ENCODE data around the gene ATN1.
"Not testable (repeated sequence)": the region's sequence is repeated elsewhere in the genome, so short reads cannot be mapped to it uniquely, and the experiment has no call there.

Gene ATN1, protein sequence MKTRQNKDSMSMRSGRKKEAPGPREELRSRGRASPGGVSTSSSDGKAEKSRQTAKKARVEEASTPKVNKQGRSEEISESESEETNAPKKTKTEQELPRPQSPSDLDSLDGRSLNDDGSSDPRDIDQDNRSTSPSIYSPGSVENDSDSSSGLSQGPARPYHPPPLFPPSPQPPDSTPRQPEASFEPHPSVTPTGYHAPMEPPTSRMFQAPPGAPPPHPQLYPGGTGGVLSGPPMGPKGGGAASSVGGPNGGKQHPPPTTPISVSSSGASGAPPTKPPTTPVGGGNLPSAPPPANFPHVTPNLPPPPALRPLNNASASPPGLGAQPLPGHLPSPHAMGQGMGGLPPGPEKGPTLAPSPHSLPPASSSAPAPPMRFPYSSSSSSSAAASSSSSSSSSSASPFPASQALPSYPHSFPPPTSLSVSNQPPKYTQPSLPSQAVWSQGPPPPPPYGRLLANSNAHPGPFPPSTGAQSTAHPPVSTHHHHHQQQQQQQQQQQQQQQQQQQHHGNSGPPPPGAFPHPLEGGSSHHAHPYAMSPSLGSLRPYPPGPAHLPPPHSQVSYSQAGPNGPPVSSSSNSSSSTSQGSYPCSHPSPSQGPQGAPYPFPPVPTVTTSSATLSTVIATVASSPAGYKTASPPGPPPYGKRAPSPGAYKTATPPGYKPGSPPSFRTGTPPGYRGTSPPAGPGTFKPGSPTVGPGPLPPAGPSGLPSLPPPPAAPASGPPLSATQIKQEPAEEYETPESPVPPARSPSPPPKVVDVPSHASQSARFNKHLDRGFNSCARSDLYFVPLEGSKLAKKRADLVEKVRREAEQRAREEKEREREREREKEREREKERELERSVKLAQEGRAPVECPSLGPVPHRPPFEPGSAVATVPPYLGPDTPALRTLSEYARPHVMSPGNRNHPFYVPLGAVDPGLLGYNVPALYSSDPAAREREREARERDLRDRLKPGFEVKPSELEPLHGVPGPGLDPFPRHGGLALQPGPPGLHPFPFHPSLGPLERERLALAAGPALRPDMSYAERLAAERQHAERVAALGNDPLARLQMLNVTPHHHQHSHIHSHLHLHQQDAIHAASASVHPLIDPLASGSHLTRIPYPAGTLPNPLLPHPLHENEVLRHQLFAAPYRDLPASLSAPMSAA (N-terminal part only)
- long read RNA-seq, partial matches to known transcripts, result 0 of 1 reads
- long read RNA-seq, other reads (novel, unspliced or antisense), result 1 of 1 reads

DNA sequence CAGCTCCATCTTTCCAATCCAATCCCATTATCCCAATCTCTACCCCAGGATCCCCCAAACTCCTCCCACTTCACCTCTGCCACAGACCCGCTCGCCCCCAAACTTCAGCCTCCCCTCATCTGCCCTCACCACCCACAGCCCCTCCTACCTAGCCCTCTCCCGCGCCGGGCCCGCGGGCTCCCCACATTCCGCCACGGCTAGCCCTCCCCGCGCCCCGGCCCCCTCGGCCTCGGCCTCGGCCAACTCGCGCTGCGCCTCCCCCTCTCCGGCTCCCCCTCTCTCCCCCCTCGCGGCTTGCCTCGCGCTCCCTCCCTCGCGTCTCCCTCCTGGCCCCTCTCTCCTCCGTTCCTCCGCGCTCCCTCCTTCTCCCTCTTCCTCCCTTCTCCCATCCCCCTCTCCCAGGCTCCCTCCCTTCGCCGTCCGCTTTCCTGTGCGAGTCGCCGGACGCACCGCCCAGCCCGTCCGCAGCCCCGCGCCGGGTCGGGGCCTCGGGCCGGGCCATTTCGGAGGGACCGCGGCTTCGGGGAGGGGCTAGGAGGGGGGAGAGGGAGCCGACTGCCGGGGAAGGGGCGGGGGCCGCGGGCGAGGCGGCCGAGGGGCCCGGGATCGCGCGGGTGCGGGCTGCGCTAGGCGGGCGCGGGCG lies at the start of gene ATN1:
TSS of gene ATN1 (plus strand) at position 581 of the 643 bp plus-strand sequence. CDS start 6,043 bp downstream, outside the sequence.
- Histone ChIP-seq H3K4me3 (replicated peaks; ENCODE audit: insufficient read depth, low read length) (peak within 1 kb of the TSS; percentile 60), H3K27ac (replicated peaks) (no peak within 1 kb of the TSS; the same call in 1 of the 2 replicates), H3K27me3 (ENCODE audit: insufficient read depth, poor library complexity, severe bottlenecking) (no peaks in the 10 kb centered on the region)
- TF ChIP-seq SPI1 (IDR thresholded peaks at IDR 0.05; ENCODE audit: borderline replicate concordance, low read depth), result no peak
- TF ChIP-seq, protein P1, sequence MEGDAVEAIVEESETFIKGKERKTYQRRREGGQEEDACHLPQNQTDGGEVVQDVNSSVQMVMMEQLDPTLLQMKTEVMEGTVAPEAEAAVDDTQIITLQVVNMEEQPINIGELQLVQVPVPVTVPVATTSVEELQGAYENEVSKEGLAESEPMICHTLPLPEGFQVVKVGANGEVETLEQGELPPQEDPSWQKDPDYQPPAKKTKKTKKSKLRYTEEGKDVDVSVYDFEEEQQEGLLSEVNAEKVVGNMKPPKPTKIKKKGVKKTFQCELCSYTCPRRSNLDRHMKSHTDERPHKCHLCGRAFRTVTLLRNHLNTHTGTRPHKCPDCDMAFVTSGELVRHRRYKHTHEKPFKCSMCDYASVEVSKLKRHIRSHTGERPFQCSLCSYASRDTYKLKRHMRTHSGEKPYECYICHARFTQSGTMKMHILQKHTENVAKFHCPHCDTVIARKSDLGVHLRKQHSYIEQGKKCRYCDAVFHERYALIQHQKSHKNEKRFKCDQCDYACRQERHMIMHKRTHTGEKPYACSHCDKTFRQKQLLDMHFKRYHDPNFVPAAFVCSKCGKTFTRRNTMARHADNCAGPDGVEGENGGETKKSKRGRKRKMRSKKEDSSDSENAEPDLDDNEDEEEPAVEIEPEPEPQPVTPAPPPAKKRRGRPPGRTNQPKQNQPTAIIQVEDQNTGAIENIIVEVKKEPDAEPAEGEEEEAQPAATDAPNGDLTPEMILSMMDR (IDR thresholded peaks at IDR 0.05; ENCODE audit: insufficient read depth, low read length), result no peak
- TF ChIP-seq GABPA (IDR thresholded peaks at IDR 0.05; ENCODE audit: low read depth), result no peak
- TF ChIP-seq, protein P2, sequence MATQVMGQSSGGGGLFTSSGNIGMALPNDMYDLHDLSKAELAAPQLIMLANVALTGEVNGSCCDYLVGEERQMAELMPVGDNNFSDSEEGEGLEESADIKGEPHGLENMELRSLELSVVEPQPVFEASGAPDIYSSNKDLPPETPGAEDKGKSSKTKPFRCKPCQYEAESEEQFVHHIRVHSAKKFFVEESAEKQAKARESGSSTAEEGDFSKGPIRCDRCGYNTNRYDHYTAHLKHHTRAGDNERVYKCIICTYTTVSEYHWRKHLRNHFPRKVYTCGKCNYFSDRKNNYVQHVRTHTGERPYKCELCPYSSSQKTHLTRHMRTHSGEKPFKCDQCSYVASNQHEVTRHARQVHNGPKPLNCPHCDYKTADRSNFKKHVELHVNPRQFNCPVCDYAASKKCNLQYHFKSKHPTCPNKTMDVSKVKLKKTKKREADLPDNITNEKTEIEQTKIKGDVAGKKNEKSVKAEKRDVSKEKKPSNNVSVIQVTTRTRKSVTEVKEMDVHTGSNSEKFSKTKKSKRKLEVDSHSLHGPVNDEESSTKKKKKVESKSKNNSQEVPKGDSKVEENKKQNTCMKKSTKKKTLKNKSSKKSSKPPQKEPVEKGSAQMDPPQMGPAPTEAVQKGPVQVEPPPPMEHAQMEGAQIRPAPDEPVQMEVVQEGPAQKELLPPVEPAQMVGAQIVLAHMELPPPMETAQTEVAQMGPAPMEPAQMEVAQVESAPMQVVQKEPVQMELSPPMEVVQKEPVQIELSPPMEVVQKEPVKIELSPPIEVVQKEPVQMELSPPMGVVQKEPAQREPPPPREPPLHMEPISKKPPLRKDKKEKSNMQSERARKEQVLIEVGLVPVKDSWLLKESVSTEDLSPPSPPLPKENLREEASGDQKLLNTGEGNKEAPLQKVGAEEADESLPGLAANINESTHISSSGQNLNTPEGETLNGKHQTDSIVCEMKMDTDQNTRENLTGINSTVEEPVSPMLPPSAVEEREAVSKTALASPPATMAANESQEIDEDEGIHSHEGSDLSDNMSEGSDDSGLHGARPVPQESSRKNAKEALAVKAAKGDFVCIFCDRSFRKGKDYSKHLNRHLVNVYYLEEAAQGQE (IDR thresholded peaks at IDR 0.05; ENCODE audit: insufficient replicate concordance, low read depth), result no peak
- TF ChIP-seq POLR2AphosphoS5 (IDR thresholded peaks at IDR 0.05; ENCODE audit: low read depth), result no peak
- peak in 1 of 2 experiments; percentile 71 for DNase-seq (ENCODE audit: low read depth in 1 of 2, low spot score in 1 of 2)

DNA sequence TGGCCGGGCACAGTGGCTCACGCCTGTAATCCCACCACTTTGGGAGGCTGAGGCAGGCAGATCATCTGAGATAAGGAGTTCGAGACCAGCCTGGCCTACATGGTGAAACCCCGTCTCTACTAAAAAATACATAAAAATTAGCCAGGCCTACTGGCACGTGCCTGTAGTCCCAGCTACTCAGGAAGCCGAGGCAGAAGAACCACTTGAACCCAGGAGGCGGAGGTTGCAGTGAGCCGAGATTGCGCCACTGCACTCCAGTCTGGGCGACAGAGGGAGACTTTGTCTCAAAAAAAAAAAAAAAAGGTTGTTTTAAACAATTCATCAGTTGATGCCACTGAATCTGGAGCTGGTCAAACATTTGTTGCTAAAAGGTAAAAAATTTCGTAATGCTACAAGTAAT lies 47.9 kb upstream of the ATN1 start:
- not testable (repeated sequence) for H3K4me3 ChIP-seq (replicated peaks; ENCODE audit: insufficient read depth, low read length); H3K27me3 ChIP-seq (ENCODE audit: insufficient read depth, poor library complexity, severe bottlenecking); H3K27ac ChIP-seq (replicated peaks)
- peak in 1 of 2 experiments; percentile 54 for DNase-seq (ENCODE audit: low read depth in 1 of 2, low spot score in 1 of 2)

DNA sequence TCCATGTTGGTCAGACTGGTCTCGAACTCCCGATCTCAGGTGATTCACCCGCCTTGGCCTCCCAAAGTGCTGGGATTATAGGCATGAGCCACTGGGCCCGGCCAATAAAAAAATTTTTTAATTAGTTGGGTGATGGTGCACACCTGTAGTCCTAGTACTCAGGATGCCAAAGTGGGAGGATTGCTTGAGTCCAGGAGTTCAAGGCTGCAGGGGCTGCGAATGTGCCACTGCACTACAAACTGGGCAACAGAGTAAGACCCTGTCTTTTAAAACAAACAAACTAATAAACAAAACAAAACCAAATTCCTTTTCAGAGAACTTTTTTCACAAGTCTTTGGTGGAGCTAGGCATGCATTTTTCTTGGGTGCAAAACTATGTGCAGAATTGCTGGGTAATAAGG lies 44.5 kb upstream of the ATN1 start:
- TF ChIP-seq GABPA (IDR thresholded peaks at IDR 0.05; ENCODE audit: low read depth) (no peak), POLR2AphosphoS5 (IDR thresholded peaks at IDR 0.05; ENCODE audit: low read depth) (no peak), SPI1 (IDR thresholded peaks at IDR 0.05; ENCODE audit: borderline replicate concordance, low read depth) (no peak)
- TF ChIP-seq, protein P2 (IDR thresholded peaks at IDR 0.05; ENCODE audit: insufficient replicate concordance, low read depth), result no peak
- TF ChIP-seq, protein P1 (IDR thresholded peaks at IDR 0.05; ENCODE audit: insufficient read depth, low read length), result no peak
- no peak for DNase-seq (ENCODE audit: low read depth in 1 of 2, low spot score in 1 of 2)

More for the DNA sequence above, 44.5 kb upstream of the ATN1 start:
- Histone ChIP-seq H3K4me3 (replicated peaks; ENCODE audit: insufficient read depth, low read length) (no peak overlapping the region), H3K27me3 (ENCODE audit: insufficient read depth, poor library complexity, severe bottlenecking) (no peaks in the 10 kb centered on the region), H3K27ac (replicated peaks) (no peak overlapping the region)
